ENCODE data around the gene RTCA. TPM values are rescaled to one million over a fixed set of nuclear protein-coding genes. Genes with fewer than 3 reads are reported as not detected.
"Not testable (repeated sequence)": the region's sequence is repeated elsewhere in the genome, so short reads cannot be mapped to it uniquely, and the experiment has no call there.

Gene RTCA
- total RNA-seq, 4 donors from 2014 or later, result 6.0 to 41.9 (median 36.1) TPM

- H3K27me3 ChIP-seq, result no peaks in the 10 kb centered on the region
- no peak overlapping the region for H3K27ac ChIP-seq
These were observed 24.3 kb downstream of the RTCA start for GRCh38 chr1:100290291-100290690.

DNA sequence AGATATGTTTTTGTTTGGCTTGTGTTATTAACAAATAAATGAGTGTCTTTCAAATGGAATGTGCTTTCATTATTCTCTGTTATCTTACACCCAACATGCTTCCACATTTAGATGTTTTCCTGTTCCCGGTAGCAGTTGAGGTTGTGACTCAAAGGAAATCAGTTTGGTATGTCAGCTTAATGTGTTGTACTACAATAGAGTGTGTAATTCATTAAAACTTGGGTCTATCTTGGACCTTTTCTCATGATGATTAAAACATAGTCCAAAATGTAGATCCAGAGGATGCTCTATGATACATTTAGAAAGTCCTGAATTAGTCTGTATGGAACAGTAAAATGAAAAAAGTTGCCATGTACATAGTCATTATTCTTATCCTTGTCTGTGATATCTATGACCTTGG, 26.7 kb downstream of the RTCA start:
- in situ Hi-C loops (cut with MboI; ENCODE audit: low pct_ligation_motif_present in 1 of 4, low pct_unique_long_range_greater_than_20kb in 1 of 4, low sequenced_read_pairs in 3 of 4) (loop anchor here in 2 of 4 donors (25.0 kb wide), 1 partner anchor 170 kb away; no protein-coding TSS in a partner anchor), intact Hi-C loops (cut with DNase I; ENCODE audit: low total_unique reads) (loop anchor here (10.0 kb wide), 1 partner anchor 52 kb away; no protein-coding TSS in a partner anchor)
- Histone ChIP-seq H3K27ac (no peak overlapping the region), H3K4me1 (no peaks in the 10 kb centered on the region), H3K36me3 (peaks cover 0 to 43% (median 12%) of the 10 kb centered on the region in 4 donors), H3K4me3 (no peak overlapping the region), H3K27me3 (no peaks in the 10 kb centered on the region), H3K9me3 (no peaks in the 10 kb centered on the region)
- DNase-seq, result no peak
- TF ChIP-seq, protein P1, sequence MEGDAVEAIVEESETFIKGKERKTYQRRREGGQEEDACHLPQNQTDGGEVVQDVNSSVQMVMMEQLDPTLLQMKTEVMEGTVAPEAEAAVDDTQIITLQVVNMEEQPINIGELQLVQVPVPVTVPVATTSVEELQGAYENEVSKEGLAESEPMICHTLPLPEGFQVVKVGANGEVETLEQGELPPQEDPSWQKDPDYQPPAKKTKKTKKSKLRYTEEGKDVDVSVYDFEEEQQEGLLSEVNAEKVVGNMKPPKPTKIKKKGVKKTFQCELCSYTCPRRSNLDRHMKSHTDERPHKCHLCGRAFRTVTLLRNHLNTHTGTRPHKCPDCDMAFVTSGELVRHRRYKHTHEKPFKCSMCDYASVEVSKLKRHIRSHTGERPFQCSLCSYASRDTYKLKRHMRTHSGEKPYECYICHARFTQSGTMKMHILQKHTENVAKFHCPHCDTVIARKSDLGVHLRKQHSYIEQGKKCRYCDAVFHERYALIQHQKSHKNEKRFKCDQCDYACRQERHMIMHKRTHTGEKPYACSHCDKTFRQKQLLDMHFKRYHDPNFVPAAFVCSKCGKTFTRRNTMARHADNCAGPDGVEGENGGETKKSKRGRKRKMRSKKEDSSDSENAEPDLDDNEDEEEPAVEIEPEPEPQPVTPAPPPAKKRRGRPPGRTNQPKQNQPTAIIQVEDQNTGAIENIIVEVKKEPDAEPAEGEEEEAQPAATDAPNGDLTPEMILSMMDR (IDR thresholded peaks at IDR 0.05), result no peak
- TF ChIP-seq POLR2AphosphoS5 (IDR thresholded peaks at IDR 0.05), result no peak
- TF ChIP-seq EP300 (IDR thresholded peaks at IDR 0.05; ENCODE audit: low read depth), result no peak
- no peak for TF ChIP-seq POLR2A (IDR thresholded peaks at IDR 0.05)
- WGBS, 2 donors (ENCODE audit: low coverage in 1 of 2), result 30 to 67% methylated on average over 1 of the region's 1 CpG

More at GRCh38 chr1:100290291-100290690, 24.3 kb downstream of the RTCA start:
- in situ Hi-C loops (cut with MboI; ENCODE audit: low pct_ligation_motif_present in 1 of 4, low pct_unique_long_range_greater_than_20kb in 1 of 4, low sequenced_read_pairs in 3 of 4), result loop anchor here in 2 of 4 donors (25.0 kb wide), 1 partner anchor 172 kb away; no protein-coding TSS in a partner anchor
- H3K4me1 ChIP-seq, result no peaks in the 10 kb centered on the region
- H3K9me3 ChIP-seq, result no peaks in the 10 kb centered on the region
- H3K36me3 ChIP-seq, result peaks cover 2 to 64% (median 24%) of the 10 kb centered on the region in 4 donors
- no peak for DNase-seq
- WGBS, 2 donors (ENCODE audit: low coverage in 1 of 2), result 86 to 91% methylated on average over 2 of the region's 2 CpGs
- no peak overlapping the region for H3K4me3 ChIP-seq
- TF ChIP-seq EP300 (IDR thresholded peaks at IDR 0.05; ENCODE audit: low read depth) (no peak), POLR2A (IDR thresholded peaks at IDR 0.05) (no peak), POLR2AphosphoS5 (IDR thresholded peaks at IDR 0.05) (no peak)
- TF ChIP-seq, protein P1 (IDR thresholded peaks at IDR 0.05), result no peak
- intact Hi-C loops (cut with DNase I; ENCODE audit: low total_unique reads), result loop anchor here (10.0 kb wide), 1 partner anchor 55 kb away; no protein-coding TSS in a partner anchor

GRCh38 chr1:100296140-100296539, 30.1 kb downstream of the RTCA start:
- H3K36me3 ChIP-seq, result peaks cover 0 to 15% (median 2%) of the 10 kb centered on the region in 4 donors
- H3K4me1 ChIP-seq, result no peaks in the 10 kb centered on the region
- in situ Hi-C loops (cut with MboI; ENCODE audit: low pct_ligation_motif_present in 1 of 4, low pct_unique_long_range_greater_than_20kb in 1 of 4, low sequenced_read_pairs in 3 of 4) (loop anchor here in 2 of 4 donors (25.0 kb wide), 1 partner anchor 166 kb away; no protein-coding TSS in a partner anchor), intact Hi-C loops (cut with DNase I; ENCODE audit: low total_unique reads) (loop anchor here (10.0 kb wide), 1 partner anchor 49 kb away; no protein-coding TSS in a partner anchor)
- no peak for TF ChIP-seq POLR2AphosphoS5 (IDR thresholded peaks at IDR 0.05)
- TF ChIP-seq, protein P1 (IDR thresholded peaks at IDR 0.05), result no peak
- no peak for TF ChIP-seq POLR2A (IDR thresholded peaks at IDR 0.05)
- no peak for TF ChIP-seq EP300 (IDR thresholded peaks at IDR 0.05; ENCODE audit: low read depth)
- H3K27ac ChIP-seq, result no peak overlapping the region
- H3K9me3 ChIP-seq, result no peaks in the 10 kb centered on the region
- H3K27me3 ChIP-seq, result no peaks in the 10 kb centered on the region
- WGBS, 2 donors (ENCODE audit: low coverage in 1 of 2), result 90 to 93% methylated on average over 4 to 8 of the region's 8 CpGs
- no peak for DNase-seq
- no peak overlapping the region for H3K4me3 ChIP-seq

GRCh38 chr1:100296997-100297396, 31.0 kb downstream of the RTCA start:
- not testable (repeated sequence) for H3K27me3 ChIP-seq, H3K4me3 ChIP-seq, H3K9me3 ChIP-seq, DNase-seq, H3K4me1 ChIP-seq, H3K27ac ChIP-seq, H3K36me3 ChIP-seq
- in situ Hi-C loops (cut with MboI; ENCODE audit: low pct_ligation_motif_present in 1 of 4, low pct_unique_long_range_greater_than_20kb in 1 of 4, low sequenced_read_pairs in 3 of 4), result loop anchor here in 2 of 4 donors (25.0 kb wide), 1 partner anchor 165 kb away; no protein-coding TSS in a partner anchor
- intact Hi-C loops (cut with DNase I; ENCODE audit: low total_unique reads), result loop anchor here (10.0 kb wide), 1 partner anchor 48 kb away; no protein-coding TSS in a partner anchor
